ENCODE data around the gene KCNK13.

DNA sequence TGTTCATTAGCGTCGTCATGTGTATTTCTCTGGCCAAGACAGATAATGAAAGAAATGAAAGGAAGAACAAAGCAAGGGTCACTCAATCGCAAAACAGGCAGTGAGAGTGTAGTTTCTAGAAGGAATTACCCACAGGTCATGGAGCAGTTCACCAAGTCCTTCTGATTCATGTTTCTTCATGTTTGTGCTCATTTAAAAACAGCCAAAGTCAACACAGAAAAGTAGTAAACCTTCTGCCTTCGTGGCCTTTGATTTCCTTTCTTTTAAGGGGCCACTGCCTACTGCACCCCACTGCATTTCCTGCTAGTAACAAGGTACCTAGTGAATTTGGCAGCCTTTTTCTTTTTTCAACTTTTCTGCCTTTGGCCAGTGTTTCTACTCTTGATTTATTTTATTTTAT, 75.1 kb downstream of the KCNK13 start:
- TF ChIP-seq, protein P1, sequence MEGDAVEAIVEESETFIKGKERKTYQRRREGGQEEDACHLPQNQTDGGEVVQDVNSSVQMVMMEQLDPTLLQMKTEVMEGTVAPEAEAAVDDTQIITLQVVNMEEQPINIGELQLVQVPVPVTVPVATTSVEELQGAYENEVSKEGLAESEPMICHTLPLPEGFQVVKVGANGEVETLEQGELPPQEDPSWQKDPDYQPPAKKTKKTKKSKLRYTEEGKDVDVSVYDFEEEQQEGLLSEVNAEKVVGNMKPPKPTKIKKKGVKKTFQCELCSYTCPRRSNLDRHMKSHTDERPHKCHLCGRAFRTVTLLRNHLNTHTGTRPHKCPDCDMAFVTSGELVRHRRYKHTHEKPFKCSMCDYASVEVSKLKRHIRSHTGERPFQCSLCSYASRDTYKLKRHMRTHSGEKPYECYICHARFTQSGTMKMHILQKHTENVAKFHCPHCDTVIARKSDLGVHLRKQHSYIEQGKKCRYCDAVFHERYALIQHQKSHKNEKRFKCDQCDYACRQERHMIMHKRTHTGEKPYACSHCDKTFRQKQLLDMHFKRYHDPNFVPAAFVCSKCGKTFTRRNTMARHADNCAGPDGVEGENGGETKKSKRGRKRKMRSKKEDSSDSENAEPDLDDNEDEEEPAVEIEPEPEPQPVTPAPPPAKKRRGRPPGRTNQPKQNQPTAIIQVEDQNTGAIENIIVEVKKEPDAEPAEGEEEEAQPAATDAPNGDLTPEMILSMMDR (IDR thresholded peaks at IDR 0.05) = no peak
- TF ChIP-seq POLR2A (IDR thresholded peaks at IDR 0.05) = no peak
